Measurements from ENCODE around the gene AKAP13. TPM values are rescaled to one million over a fixed set of nuclear protein-coding genes. Genes with fewer than 3 reads are reported as not detected.

AKAP13 gene
- total RNA-seq, 4 donors from 2014 or later: 332 to 362 (median 351) TPM

DNA sequence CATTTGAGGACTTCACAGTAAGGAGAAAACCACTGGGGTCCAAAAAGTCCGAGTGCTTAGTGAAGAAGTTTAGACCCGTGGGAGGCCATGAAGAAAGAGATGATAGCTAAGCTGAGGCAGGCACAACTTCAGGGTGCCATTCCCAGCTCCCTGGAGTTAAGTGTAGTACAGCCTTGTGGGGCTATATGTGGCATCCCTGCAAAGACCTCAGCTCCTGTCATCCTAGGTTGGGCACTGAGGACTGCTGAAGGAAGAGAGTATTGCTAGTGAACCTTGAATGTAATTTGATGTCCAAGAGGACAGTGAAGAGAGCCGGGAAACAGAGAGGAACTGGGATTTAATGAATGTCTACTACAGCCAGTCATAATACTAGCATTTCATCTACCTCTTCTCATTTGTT, 162.1 kb downstream of the AKAP13 start:
- DNase-seq (ENCODE audit: low spot score in 2 of 2): no peak
- TF ChIP-seq POLR2A (IDR thresholded peaks at IDR 0.05) (no peak), EP300 (IDR thresholded peaks at IDR 0.05) (no peak)
- TF ChIP-seq, protein P1, sequence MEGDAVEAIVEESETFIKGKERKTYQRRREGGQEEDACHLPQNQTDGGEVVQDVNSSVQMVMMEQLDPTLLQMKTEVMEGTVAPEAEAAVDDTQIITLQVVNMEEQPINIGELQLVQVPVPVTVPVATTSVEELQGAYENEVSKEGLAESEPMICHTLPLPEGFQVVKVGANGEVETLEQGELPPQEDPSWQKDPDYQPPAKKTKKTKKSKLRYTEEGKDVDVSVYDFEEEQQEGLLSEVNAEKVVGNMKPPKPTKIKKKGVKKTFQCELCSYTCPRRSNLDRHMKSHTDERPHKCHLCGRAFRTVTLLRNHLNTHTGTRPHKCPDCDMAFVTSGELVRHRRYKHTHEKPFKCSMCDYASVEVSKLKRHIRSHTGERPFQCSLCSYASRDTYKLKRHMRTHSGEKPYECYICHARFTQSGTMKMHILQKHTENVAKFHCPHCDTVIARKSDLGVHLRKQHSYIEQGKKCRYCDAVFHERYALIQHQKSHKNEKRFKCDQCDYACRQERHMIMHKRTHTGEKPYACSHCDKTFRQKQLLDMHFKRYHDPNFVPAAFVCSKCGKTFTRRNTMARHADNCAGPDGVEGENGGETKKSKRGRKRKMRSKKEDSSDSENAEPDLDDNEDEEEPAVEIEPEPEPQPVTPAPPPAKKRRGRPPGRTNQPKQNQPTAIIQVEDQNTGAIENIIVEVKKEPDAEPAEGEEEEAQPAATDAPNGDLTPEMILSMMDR (IDR thresholded peaks at IDR 0.05): no peak
- Histone ChIP-seq H3K27me3 (no peaks in the 10 kb centered on the region), H3K36me3 (no peaks in the 10 kb centered on the region), H3K27ac (peak overlapping the region in 2 of 4 donors; percentile 7 to 78), H3K4me1 (peaks cover 4 to 59% (median 34%) of the 10 kb centered on the region in 4 donors), H3K4me3 (no peak overlapping the region), H3K9me3 (no peaks in the 10 kb centered on the region)
- WGBS, 2 donors: 89 to 94% methylated on average over 3 of the region's 3 CpGs

DNA sequence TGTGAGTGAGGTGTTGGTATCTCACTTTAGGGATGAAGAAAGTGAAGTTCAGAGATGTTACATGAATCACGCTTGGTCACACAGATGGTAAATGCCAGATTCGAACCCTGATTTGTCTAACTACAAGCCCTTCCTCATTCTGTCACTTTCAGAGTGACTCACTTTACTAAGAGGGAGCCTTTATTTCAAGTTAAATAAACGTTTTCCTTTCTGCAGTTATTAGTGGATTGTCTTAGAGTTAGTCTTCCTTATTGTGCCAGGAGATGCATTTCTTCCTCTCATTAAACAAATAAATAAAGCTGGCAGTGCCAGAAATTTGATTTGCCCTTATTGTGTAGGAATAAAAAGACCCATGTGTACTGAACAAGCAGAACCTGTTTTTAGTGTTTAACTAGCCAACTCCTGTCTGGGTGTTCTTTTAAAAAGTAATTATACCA, 162.5 kb downstream of the AKAP13 start:
- Histone ChIP-seq H3K27ac (peak overlapping the region in 3 of 4 donors; percentile 7 to 78 (median 24)), H3K27me3 (no peaks in the 10 kb centered on the region), H3K4me3 (no peak overlapping the region), H3K4me1 (peaks cover 4 to 62% (median 34%) of the 10 kb centered on the region in 4 donors), H3K36me3 (no peaks in the 10 kb centered on the region), H3K9me3 (no peaks in the 10 kb centered on the region)
- DNase-seq (ENCODE audit: low spot score in 2 of 2): no peak
- TF ChIP-seq EP300 (IDR thresholded peaks at IDR 0.05) (no peak), POLR2A (IDR thresholded peaks at IDR 0.05) (no peak)
- TF ChIP-seq, protein P1 (IDR thresholded peaks at IDR 0.05): no peak
- WGBS, 2 donors: 50 to 55% methylated on average over 3 of the region's 3 CpGs

DNA sequence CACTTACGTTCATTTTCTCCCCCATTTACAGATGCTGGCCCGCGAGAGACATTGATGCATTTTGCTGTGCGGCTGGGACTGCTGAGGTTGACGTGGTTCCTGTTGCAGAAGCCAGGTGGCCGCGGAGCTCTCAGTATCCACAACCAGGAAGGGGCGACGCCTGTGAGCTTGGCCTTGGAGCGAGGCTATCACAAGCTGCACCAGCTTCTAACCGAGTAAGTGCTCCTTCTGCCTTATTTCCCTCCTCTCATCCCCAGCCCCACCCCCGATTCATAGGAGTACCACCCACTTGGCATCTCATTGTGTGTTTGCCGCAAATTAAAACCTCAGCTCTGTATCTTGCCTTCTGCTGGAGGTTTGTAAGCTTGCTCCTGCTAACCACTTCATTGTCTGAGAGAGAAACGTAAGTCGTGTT, 163.3 kb downstream of the AKAP13 start:
- 51 to 60% methylated on average over 15 of the region's 15 CpGs for WGBS, 2 donors
- Histone ChIP-seq H3K36me3 (no peaks in the 10 kb centered on the region), H3K27me3 (no peaks in the 10 kb centered on the region), H3K4me3 (peak overlapping the region in 1 of 4 donors; percentile 28), H3K4me1 (peaks cover 4 to 62% (median 34%) of the 10 kb centered on the region in 4 donors), H3K27ac (peak overlapping the region in 3 of 4 donors; percentile 7 to 78 (median 45)), H3K9me3 (no peaks in the 10 kb centered on the region)
- peak; percentile 48 to 70 for DNase-seq (ENCODE audit: low spot score in 2 of 2)
- TF ChIP-seq POLR2A (IDR thresholded peaks at IDR 0.05): peak in 1 of 2 donors; percentile 28
- peak in 1 of 2 donors; percentile 62 for TF ChIP-seq EP300 (IDR thresholded peaks at IDR 0.05)
- TF ChIP-seq, protein P1 (IDR thresholded peaks at IDR 0.05): peak in 3 of 5 experiments; percentile 8 to 44 (median 33)

DNA sequence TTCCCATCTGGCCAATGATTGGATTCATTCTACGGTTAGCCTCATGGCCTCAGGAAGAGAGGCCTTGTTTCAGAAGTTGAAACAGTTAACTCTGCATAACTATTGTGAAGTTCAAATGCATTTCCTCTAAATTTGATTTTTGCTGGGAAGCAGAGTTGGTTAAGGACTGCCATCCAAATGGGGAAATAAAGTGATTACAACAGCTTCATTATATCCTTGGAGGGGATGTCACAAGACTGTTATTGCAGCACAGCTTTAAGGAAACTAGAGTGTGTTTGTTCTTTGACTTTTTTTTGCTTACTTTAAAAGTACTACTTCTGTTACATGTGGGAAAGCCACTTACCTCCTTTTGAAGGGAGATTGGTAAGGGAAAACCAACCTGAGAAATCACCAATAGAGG, 164.8 kb downstream of the AKAP13 start:
- H3K36me3 ChIP-seq: peaks cover 0 to 5% (median 0%) of the 10 kb centered on the region in 3 donors
- peak overlapping the region in 1 of 4 donors; percentile 28 for H3K4me3 ChIP-seq
- WGBS, 2 donors: 43 to 67% methylated on average over 1 of the region's 1 CpG
- peak overlapping the region; percentile 23 to 87 (median 62) for H3K27ac ChIP-seq
- no peaks in the 10 kb centered on the region for H3K9me3 ChIP-seq
- peaks cover 4 to 60% (median 34%) of the 10 kb centered on the region in 4 donors for H3K4me1 ChIP-seq
- H3K27me3 ChIP-seq: no peaks in the 10 kb centered on the region
- TF ChIP-seq, protein P1 (IDR thresholded peaks at IDR 0.05): no peak
- peak in 1 of 2 donors; percentile 94 for TF ChIP-seq EP300 (IDR thresholded peaks at IDR 0.05)
- peak in 1 of 2 donors; percentile 61 for DNase-seq (ENCODE audit: low spot score in 2 of 2)

DNA sequence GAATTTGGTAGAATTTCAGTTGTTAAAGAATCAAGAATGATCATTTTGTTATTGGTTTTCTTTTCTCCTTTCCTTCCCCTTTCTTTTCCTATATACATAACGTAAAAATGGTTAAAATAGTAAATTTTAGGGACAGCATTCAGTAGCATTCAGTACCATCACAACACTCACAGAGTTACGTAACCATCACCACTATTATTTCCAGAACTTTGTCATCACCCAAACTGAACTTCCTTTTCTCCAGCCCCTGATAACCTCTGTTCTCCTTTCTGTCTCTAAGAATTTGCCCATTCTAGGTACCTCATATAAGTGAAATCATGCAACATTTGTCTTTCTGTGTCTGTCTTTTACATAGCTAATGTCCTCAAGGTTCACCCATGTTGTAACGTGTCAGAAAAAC, 165.3 kb downstream of the AKAP13 start:
- Histone ChIP-seq H3K36me3 (peaks cover 0 to 5% (median 0%) of the 10 kb centered on the region in 3 donors), H3K27me3 (no peaks in the 10 kb centered on the region), H3K4me1 (peaks cover 4 to 58% (median 33%) of the 10 kb centered on the region in 4 donors), H3K27ac (peak overlapping the region in 3 of 4 donors; percentile 45 to 87 (median 78)), H3K4me3 (peak overlapping the region in 1 of 4 donors; percentile 12), H3K9me3 (no peaks in the 10 kb centered on the region)
- no peak for DNase-seq (ENCODE audit: low spot score in 2 of 2)
- whole genome bisulfite sequencing, 2 donors: 79 to 82% methylated on average over 3 of the region's 3 CpGs
- TF ChIP-seq POLR2A (IDR thresholded peaks at IDR 0.05): no peak
- no peak for TF ChIP-seq EP300 (IDR thresholded peaks at IDR 0.05)
- TF ChIP-seq, protein P1 (IDR thresholded peaks at IDR 0.05): no peak
